HG03571 (cell line): ENCODE results near the gene KCND2.
"Not testable (repeated sequence)": the region's sequence is repeated elsewhere in the genome, so short reads cannot be mapped to it uniquely, and the experiment has no call there.

Experiments
- ATAC-seq: cut with Tn5 transposase; IDR thresholded peaks from one replicate; pipeline ENCODE4 v1.9.1; 2021; ENCODE audit not compliant: unreplicated experiment

Gene KCND2

GRCh38 chr7:120272701-120273475 lies at the start of gene KCND2:
Gene KCND2, plus strand, starts transcription at chr7:120273175.
- peak; percentile 36 for ATAC-seq

DNA sequence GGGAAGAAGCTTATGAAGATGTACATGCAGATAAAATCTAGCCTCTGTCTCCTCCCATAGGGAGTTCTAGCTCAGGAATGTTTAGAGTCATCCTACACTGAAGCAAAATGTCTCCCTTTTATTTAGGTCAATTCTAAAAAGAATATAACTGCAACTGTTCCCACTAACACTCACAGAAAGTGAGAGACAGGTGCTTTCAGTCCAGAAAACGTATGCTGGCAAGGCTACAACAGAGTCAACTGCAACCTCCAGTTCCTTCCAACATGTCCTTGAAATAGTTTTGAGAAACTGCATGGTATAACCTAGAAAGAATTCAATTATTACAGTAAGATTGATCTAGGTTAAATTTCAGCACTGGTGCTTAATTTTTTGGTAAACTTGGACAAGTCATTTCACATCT lies 46.8 kb upstream of the KCND2 start:
- ATAC-seq: no peak

GRCh38 chr7:120227255-120227654 lies 45.7 kb upstream of the KCND2 start:
- no peak for ATAC-seq

DNA sequence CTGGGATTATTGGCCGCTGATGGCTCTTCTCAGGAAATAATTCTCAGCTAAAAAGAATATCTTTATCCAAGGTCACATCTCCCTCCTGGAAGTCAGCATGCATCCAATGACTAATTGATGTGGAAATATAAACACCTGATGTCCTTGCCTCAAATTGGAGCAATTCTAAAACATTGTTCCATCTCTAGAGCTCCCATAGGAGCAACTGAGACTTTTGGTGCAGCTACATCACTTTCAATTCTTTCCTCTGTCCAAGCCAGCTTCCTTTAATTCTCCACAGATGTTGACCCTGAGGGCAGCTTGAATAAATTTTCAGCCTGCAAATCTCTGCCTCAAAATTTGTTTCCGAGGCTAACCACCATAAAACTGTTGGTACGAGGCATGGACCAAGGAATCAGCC lies 43.9 kb upstream of the KCND2 start:
- no peak for ATAC-seq

DNA sequence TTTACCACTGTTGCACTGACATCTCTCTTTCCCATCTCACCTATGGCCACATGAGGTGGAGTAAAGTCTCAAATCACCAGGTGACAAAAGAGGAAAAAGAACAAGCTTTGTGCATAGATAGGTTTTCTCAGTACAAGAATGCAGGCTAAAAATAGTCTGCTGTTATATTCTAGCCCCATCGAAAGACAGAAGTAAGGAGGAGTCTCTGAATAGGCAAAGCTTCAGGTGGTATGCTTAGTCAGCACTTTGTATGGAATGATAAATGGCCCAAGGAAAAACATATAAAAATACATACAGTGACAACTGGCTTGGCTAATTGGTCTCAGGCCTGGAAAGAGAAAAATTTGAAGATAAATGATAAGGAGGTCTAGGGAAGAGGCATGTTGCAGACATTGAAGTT lies 39.6 kb upstream of the KCND2 start:
- no peak for ATAC-seq

GRCh38 chr7:120240350-120240749 lies 32.6 kb upstream of the KCND2 start:
- not testable (repeated sequence) for ATAC-seq

- ATAC-seq: no peak
These were observed 31.0 kb upstream of the KCND2 start for GRCh38 chr7:120241973-120242372.

GRCh38 chr7:120254845-120255244 lies 18.1 kb upstream of the KCND2 start:
- ATAC-seq: no peak

DNA sequence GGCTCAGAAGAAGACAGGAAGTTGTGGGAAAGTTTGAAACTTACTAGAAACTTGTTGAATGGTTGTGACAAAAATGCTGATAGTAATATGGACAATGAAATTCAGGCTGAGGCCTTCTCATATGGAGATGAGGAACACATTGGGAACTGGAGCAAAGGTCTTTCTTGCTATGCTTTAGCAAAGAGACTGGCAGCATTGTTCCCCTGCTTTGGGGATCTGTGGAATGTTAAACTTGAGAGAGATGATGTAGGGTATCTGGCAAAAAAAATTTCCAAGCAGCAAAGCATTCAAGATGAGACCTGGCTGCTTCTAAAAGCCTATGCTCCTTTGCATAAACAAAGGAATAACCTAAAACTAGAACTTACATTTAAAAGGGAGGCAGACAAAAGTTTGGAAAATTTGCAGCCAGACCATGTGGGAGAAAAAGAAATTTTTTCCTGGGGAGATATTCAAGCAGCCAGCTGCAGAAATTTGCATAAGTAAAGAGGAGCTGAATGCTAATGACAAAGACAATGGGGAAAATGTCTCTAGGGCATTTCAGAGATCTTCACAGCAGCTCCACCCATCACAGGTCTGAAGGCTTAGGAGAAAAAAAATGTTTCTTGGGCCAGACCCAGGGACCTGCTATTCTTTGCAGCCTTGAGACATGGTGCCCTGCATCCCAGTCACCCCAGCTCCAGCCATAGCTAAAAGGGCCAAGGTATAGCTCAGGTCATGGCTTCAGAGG lies 16.5 kb upstream of the KCND2 start:
- ATAC-seq: no peak

- no peak for ATAC-seq
These were observed 13.6 kb upstream of the KCND2 start for GRCh38 chr7:120259386-120259785.

DNA sequence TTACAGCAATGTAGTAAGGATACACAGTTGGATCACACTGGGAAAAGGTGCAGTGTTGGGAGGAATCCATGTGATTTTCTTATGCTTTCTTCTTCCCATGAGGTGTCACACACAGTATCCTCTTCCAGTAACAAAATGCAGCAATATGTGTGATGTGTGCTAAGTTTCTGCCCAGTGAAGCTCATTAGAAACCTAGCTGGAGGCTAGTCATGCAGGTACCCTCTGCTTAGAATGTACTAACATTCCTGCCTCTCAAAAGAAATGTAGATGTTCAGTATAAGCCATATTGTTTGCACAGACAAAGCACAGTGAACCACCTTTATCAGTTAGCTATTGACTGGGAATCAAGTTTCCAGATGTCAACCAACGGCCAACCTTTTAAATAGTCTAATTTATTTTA lies 12.9 kb upstream of the KCND2 start:
- ATAC-seq: no peak

GRCh38 chr7:120272261-120272660 lies 714 bp upstream of the KCND2 start:
- no peak for ATAC-seq

GRCh38 chr7:120273476-120273975 lies 551 bp downstream of the KCND2 start:
- ATAC-seq: peak; percentile 69

GRCh38 chr7:120274482-120274881 lies 1.5 kb downstream of the KCND2 start:
- ATAC-seq: no peak

DNA sequence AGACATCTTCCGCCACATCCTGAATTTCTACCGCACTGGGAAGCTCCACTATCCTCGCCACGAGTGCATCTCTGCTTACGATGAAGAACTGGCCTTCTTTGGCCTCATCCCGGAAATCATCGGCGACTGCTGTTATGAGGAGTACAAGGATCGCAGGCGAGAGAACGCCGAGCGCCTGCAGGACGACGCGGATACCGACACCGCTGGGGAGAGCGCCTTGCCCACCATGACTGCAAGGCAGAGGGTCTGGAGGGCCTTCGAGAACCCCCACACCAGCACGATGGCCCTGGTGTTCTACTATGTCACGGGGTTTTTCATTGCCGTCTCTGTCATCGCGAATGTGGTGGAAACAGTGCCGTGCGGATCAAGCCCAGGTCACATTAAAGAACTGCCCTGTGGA lies 1.9 kb downstream of the KCND2 start:
- no peak for ATAC-seq

GRCh38 chr7:120276720-120277119 lies 3.7 kb downstream of the KCND2 start:
- no peak for ATAC-seq

GRCh38 chr7:120278773-120279172 lies 5.8 kb downstream of the KCND2 start:
- no peak for ATAC-seq

- no peak for ATAC-seq
These were observed 7.8 kb downstream of the KCND2 start for GRCh38 chr7:120280743-120281142.

DNA sequence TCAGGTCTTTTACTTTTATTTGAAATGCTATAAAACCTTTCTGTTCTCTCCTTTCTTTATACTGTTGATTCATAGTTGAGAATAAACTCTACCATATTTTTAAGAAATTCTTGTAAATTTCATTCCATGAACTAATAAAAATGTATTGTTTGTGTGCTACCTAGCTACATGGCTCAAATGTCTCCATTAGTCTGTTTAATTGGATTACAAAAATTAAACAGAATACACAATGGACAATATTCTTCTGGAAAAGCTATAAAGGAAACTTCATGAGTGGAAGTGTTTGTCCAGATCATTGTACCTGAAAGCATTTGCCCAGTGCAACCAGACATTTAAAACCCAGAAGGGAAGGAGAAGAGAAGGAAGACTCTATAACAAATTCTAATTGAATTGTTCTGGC lies 20.1 kb downstream of the KCND2 start:
- no peak for ATAC-seq

GRCh38 chr7:120302190-120302589 lies 29.2 kb downstream of the KCND2 start:
- ATAC-seq: no peak

- ATAC-seq: no peak
These were observed 30.1 kb downstream of the KCND2 start for GRCh38 chr7:120303105-120303504.

DNA sequence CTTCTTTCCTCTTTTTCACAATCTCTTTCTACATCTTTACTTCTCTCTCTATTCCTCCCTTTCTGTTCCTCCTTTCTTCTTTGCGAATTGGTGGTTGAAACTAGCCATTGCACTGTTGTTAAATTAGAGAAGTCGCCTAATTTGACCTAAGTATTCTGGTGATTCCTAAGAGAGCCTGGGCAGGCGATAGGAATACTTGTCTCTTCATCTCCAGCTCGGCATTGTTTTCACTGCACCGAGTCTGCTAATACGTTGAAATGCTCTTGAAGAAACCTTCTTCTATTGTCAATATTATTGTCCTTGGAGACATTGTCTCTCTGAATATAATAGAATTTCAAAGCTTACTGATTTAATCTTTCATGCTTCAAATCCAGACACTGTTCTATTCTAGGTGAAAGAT lies 31.7 kb downstream of the KCND2 start:
- ATAC-seq: no peak
